Breast epithelium (tissue), 4 donors: Measurements from ENCODE around the gene C6orf15. TPM values are rescaled to one million over a fixed set of nuclear protein-coding genes. Genes with fewer than 3 reads are reported as not detected.

Experiments
- DNase-seq, 2 donors: peaks; one replicate each; pipeline ENCODE4 v3.0.0-alpha.2; 2019; ENCODE audit warnings: low spot score in 2 of 2
- H3K27ac ChIP-seq, 2 donors: fragments of 200-600 bp; sonication (generic) in 1 of 2; one replicate each; pipeline ENCODE4 v1.5.1; 2016 to 2019; ENCODE audit warnings: mild to moderate bottlenecking in 1 of 2
- H3K27me3 ChIP-seq, 2 donors: fragments of 200-600 bp; sonication (generic) in 1 of 2; one replicate each; pipeline versions ENCODE4 v1.5.1 to v1.6.0; 2017 to 2019; ENCODE audit warnings: control low read depth in 1 of 2, mild to moderate bottlenecking in 1 of 2
- H3K36me3 ChIP-seq: fragments of 200-600 bp; one replicate; pipeline ENCODE4 v1.5.1; 2019
- H3K4me1 ChIP-seq, 2 donors: fragments of 200-600 bp; sonication (generic); one replicate each; pipeline ENCODE4 v1.5.1; 2016 to 2019; ENCODE audit warnings: control low read depth in 1 of 2
- H3K4me3 ChIP-seq, 3 donors: fragments of 200-600 bp; sonication (generic); 1 replicate in 2 of 3; 2 replicates in 1 of 3; pipeline ENCODE4 v1.5.1; 2016 to 2019; ENCODE audit warnings: mild to moderate bottlenecking in 3 of 3, moderate library complexity in 2 of 3
- H3K9me3 ChIP-seq, 2 donors: fragments of 200-600 bp; sonication (generic) in 1 of 2; one replicate each; pipeline ENCODE4 v1.5.1; 2016 to 2019; ENCODE audit warnings: control low read depth in 1 of 2
- POLR2A ChIP-seq: fragments of 450-650 bp; IDR thresholded peaks from one replicate; pipeline ENCODE4 v1.6.1; 2016; ENCODE audit warnings: antibody characterized with exemption, mild to moderate bottlenecking, moderate library complexity
- POLR2AphosphoS5 ChIP-seq, 3 donors: sonication (generic); formaldehyde crosslinking; IDR thresholded peaks; one replicate each; pipeline ENCODE4 v1.6.1; 2017; ENCODE audit warnings: antibody characterized with exemption in 3 of 3
- intact Hi-C: fragments of 100-400 bp; cut with DNase I; formaldehyde crosslinking; loops from one replicate; pipeline ENCODE4 v1.15.1; 2023; ENCODE audit warnings: low total_unique reads
- total RNA-seq, 3 donors: library from RNA; depleted of rRNA; stranded (reverse); fragments of >200 nt; gene quantifications; one replicate each; pipeline ENCODE4 v1.1.0, GENCODE V29; 2016
- TF ChIP-seq, protein P1 (sequence below), 3 donors: fragments of 450-650 bp; IDR thresholded peaks; one replicate each; pipeline ENCODE4 v1.5.1; 2016 to 2017; ENCODE audit warnings: antibody characterized with exemption in 3 of 3, mild to moderate bottlenecking in 3 of 3, moderate library complexity in 3 of 3

Gene C6orf15
- total RNA-seq, 3 donors from 2014 or later, result 0.59 TPM; not detected in 2

DNA sequence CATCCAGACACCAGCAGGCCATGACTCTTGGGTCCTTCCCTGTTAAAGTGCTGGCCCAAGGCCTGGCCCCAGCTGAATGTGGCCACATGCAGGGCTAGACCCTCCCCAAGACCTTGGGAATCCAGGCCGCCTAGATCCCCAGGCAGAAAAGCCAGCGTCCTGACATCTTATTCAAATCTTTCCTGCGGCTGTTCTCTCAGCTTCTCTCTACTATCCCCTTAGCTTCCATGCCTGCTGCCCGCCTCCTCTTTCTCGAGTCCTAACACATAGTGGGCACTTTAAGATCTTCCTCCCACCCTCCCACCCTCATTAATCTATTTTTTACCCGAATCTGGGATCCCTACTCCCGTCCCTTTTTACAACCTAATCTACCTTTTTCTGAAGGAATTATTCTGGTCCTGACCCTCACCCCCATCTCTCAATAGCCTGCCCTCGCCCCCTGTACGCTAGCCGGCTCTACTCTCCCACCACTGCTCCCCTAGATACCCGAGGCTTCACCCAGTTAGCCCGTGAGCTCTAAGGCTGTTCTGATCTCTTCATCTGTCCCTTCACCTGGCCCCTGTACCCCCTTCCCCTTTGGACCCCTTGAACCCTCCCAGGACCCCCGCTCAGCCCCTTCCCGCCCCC is 45.3 kb upstream of the C6orf15 start, which contains the start of gene CCHCR1:
TSS of gene CCHCR1 (minus strand) at position 290 of the 627 bp plus-strand sequence. CDS start at position 88, 202 bp downstream.
- Histone ChIP-seq H3K4me3 (peak within 1 kb of the TSS; percentile 57 to 85 (median 72)), H3K36me3 (no peaks in the 10 kb centered on the region), H3K4me1 (peaks cover 0 to 10% of the 10 kb centered on the region in 2 donors), H3K27me3 (no peaks in the 10 kb centered on the region), H3K27ac (peak within 1 kb of the TSS; percentile 88 to 90), H3K9me3 (no peaks in the 10 kb centered on the region)
- no peak for DNase-seq
- intact Hi-C loops, result no loop called here
- no peak for TF ChIP-seq POLR2A
- TF ChIP-seq POLR2AphosphoS5 (IDR thresholded peaks at IDR 0.05), result no peak
- TF ChIP-seq, protein P1, sequence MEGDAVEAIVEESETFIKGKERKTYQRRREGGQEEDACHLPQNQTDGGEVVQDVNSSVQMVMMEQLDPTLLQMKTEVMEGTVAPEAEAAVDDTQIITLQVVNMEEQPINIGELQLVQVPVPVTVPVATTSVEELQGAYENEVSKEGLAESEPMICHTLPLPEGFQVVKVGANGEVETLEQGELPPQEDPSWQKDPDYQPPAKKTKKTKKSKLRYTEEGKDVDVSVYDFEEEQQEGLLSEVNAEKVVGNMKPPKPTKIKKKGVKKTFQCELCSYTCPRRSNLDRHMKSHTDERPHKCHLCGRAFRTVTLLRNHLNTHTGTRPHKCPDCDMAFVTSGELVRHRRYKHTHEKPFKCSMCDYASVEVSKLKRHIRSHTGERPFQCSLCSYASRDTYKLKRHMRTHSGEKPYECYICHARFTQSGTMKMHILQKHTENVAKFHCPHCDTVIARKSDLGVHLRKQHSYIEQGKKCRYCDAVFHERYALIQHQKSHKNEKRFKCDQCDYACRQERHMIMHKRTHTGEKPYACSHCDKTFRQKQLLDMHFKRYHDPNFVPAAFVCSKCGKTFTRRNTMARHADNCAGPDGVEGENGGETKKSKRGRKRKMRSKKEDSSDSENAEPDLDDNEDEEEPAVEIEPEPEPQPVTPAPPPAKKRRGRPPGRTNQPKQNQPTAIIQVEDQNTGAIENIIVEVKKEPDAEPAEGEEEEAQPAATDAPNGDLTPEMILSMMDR (IDR thresholded peaks at IDR 0.05), result no peak

DNA sequence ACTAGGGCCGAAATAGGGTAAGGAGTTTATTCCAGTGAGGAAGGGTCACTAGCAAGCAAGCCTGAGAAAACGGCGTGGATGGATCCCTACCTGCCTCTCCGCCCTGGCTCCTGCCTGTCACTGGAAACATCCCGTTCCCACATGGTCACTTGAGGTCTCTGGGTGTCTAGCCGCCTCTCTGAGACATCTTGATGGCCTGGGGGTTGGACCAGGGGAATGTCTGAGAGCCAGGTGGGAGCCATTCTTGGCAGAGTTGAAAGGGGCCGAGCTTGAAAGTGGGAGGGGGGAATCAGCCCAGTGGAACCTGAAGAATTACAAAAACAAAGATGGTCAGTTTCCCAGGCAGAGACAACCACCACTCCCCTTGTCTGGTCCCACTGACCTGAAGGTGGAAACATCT is 44.3 kb upstream of the C6orf15 start:
- no peak for TF ChIP-seq POLR2A
- TF ChIP-seq POLR2AphosphoS5 (IDR thresholded peaks at IDR 0.05), result no peak
- TF ChIP-seq, protein P1 (IDR thresholded peaks at IDR 0.05), result no peak
- Histone ChIP-seq H3K36me3 (no peaks in the 10 kb centered on the region), H3K27me3 (no peaks in the 10 kb centered on the region), H3K4me3 (no peak overlapping the region), H3K4me1 (peaks cover 0 to 10% of the 10 kb centered on the region in 2 donors), H3K9me3 (no peaks in the 10 kb centered on the region), H3K27ac (no peak overlapping the region)
- no peak for DNase-seq
- intact Hi-C loops, result no loop called here

DNA sequence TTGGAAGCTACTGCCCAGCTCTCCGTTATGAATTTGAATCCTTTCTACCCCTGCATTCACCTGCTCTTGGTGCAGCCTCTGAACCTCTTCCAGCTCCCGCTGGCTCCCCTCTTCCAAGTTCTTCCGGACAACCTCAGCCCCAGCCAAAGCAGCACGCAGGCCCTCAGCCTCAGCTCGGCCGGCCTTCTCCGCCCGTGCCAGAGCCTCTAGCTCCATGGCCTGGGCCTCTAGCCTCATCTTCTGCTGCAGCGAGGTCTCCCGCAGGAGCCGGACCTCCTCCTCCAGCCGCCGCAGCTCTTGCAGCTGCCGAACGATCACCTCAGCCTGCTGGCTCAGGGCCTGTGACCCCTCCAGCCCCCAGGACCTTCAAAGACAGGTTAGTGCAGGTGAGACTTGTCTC is 42.1 kb upstream of the C6orf15 start:
- no peak overlapping the region for H3K4me3 ChIP-seq
- H3K27ac ChIP-seq, result no peak overlapping the region
- intact Hi-C loops, result no loop called here
- TF ChIP-seq POLR2A (no peak), POLR2AphosphoS5 (IDR thresholded peaks at IDR 0.05) (no peak)
- TF ChIP-seq, protein P1 (IDR thresholded peaks at IDR 0.05), result no peak
- H3K27me3 ChIP-seq, result no peaks in the 10 kb centered on the region
- no peaks in the 10 kb centered on the region for H3K36me3 ChIP-seq
- H3K4me1 ChIP-seq, result peaks cover 0 to 10% of the 10 kb centered on the region in 2 donors
- no peaks in the 10 kb centered on the region for H3K9me3 ChIP-seq
- no peak for DNase-seq

DNA sequence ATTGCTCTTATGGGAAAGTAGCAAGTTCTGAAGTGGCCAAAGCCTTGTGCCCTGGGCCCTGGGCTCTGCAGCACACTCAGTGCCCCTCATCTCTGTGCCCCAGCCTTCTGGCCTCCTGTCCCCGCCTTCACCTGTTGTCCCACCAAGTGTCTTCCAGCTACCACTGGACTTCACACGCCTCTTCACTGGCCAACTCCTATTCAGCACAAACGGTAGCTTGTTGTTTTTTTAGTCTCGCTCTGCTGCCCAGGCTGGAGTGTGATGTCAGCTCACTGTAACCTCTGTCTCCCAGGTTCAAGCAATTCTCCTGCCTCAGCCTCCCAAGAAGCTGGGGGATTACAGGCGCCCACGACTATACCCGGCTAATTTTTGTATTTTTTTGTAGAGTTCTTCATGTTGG is 40.4 kb upstream of the C6orf15 start:
- TF ChIP-seq POLR2A (no peak), POLR2AphosphoS5 (IDR thresholded peaks at IDR 0.05) (no peak)
- TF ChIP-seq, protein P1 (IDR thresholded peaks at IDR 0.05), result no peak
- Histone ChIP-seq H3K36me3 (no peaks in the 10 kb centered on the region), H3K4me1 (peaks cover 0 to 5% of the 10 kb centered on the region in 2 donors), H3K27ac (no peak overlapping the region), H3K4me3 (no peak overlapping the region), H3K27me3 (no peaks in the 10 kb centered on the region), H3K9me3 (no peaks in the 10 kb centered on the region)
- intact Hi-C loops, result no loop called here
- DNase-seq, result no peak

DNA sequence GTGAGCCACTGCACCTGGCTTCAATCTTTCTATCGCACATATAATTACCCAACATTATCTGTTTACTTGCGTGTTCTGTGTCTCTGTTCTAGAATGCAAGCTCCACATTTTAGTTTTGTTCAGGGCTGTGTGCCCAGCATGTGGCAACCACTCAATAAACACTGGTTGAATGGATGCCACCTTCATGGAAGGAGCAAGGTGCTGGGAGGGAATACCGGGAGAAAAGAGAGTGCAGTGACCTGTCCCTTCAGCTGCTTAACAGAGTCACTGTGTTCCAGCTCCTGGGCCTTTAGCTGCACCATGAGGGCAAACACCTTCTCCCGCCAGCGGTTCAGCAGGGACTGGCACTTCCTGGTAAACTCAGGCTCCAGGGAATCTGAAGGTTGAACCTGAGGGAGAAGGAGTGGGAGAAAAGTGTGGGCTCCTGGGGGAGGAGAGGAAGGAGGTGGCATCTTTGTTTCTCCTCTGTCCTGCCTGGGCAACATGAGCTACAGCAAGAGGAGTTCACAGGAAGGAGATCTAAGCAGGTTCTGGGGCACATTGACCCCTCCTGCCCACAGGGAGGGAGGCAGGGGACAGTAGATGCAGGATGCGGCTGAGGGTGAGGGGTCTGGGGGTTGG is 37.6 kb upstream of the C6orf15 start:
- Histone ChIP-seq H3K27ac (no peak overlapping the region), H3K4me3 (no peak overlapping the region), H3K4me1 (no peaks in the 10 kb centered on the region), H3K27me3 (no peaks in the 10 kb centered on the region), H3K36me3 (no peaks in the 10 kb centered on the region), H3K9me3 (no peaks in the 10 kb centered on the region)
- no peak for DNase-seq
- TF ChIP-seq POLR2AphosphoS5 (IDR thresholded peaks at IDR 0.05), result no peak
- no peak for TF ChIP-seq POLR2A
- TF ChIP-seq, protein P1 (IDR thresholded peaks at IDR 0.05), result no peak
- intact Hi-C loops, result no loop called here
